ENCODE data around the gene LOXHD1. TPM values are rescaled to one million over a fixed set of nuclear protein-coding genes. Genes with fewer than 3 reads are reported as not detected.

LOXHD1 gene
- total RNA-seq, 4 donors from 2014 or later: 0.41 TPM; not detected in 3

DNA sequence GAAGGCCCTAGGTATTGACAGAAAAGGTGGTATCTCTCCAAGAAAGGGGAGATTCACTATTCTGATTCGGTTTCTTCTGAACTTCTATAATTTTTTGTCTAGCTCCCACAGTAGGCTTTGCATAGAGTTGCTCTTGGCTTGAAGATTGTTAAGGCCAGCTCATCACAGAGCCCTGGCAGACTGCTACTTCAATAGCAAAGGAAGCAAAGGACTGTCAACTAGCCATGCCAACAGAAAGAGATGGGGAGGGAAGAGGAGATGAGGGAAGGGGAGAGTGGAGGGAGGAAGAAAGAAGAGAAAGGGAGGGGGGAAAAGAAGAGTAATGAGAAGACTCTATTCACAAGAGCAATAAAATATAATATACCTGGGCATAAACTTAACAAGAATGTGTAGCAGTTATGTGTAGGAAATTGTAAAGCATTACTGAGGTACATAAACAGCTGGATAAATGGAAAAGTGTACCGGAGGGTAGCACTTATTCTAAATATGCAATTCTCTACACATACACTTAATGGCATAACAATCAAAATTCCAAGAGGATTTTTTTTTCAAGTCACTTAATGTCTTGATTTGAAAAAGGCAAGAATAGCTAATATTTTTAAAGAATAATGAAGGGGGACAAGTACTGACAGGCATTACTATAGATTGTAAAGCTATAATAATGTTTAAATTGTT lies 102.5 kb downstream of the LOXHD1 start:
- no peak overlapping the region for H3K4me3 ChIP-seq
- in situ Hi-C loops (cut with MboI; ENCODE audit: low sequenced_read_pairs in 4 of 4): no loop called here
- H3K27ac ChIP-seq: no peak overlapping the region
- ATAC-seq: no peak
- TF ChIP-seq, protein P1, sequence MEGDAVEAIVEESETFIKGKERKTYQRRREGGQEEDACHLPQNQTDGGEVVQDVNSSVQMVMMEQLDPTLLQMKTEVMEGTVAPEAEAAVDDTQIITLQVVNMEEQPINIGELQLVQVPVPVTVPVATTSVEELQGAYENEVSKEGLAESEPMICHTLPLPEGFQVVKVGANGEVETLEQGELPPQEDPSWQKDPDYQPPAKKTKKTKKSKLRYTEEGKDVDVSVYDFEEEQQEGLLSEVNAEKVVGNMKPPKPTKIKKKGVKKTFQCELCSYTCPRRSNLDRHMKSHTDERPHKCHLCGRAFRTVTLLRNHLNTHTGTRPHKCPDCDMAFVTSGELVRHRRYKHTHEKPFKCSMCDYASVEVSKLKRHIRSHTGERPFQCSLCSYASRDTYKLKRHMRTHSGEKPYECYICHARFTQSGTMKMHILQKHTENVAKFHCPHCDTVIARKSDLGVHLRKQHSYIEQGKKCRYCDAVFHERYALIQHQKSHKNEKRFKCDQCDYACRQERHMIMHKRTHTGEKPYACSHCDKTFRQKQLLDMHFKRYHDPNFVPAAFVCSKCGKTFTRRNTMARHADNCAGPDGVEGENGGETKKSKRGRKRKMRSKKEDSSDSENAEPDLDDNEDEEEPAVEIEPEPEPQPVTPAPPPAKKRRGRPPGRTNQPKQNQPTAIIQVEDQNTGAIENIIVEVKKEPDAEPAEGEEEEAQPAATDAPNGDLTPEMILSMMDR (IDR thresholded peaks at IDR 0.05 in 4 of 5, conservative IDR thresholded peaks at IDR 0.05 in 1 of 5): no peak
- TF ChIP-seq POLR2A (IDR thresholded peaks at IDR 0.05): no peak
- intact Hi-C loops (cut with DNase I; ENCODE audit: low total_unique reads): no loop called here
- H3K9me3 ChIP-seq: no peaks in the 10 kb centered on the region
- H3K4me1 ChIP-seq: no peaks in the 10 kb centered on the region
- no peaks in the 10 kb centered on the region for H3K27me3 ChIP-seq
- DNase-seq: no peak
- no peaks in the 10 kb centered on the region for H3K36me3 ChIP-seq

DNA sequence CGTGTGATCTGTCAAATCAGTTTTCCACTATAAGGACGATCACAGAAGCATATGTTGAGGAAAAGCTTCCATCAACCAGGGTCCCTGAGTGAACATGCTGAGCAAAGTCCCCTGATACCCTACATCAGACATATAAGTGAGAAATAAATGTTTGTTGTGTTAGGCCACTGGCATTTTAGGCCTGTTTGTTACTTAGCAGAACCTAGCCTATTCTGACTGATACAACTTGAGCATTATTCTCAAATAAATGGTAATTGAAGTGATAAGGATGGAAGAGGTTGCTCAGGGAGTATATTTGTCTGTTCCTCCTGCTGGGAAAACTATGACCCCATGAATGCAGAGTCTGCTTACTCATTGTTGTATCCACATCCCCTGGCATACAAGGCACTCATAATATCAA lies 106.4 kb downstream of the LOXHD1 start:
- no peaks in the 10 kb centered on the region for H3K9me3 ChIP-seq
- intact Hi-C loops (cut with DNase I; ENCODE audit: low total_unique reads) (no loop called here), in situ Hi-C loops (cut with MboI; ENCODE audit: low sequenced_read_pairs in 4 of 4) (no loop called here)
- no peaks in the 10 kb centered on the region for H3K4me1 ChIP-seq
- H3K27me3 ChIP-seq: no peaks in the 10 kb centered on the region
- H3K36me3 ChIP-seq: no peaks in the 10 kb centered on the region
- H3K4me3 ChIP-seq: no peak overlapping the region
- H3K27ac ChIP-seq: no peak overlapping the region
- TF ChIP-seq POLR2A (IDR thresholded peaks at IDR 0.05): no peak
- TF ChIP-seq, protein P1 (IDR thresholded peaks at IDR 0.05 in 4 of 5, conservative IDR thresholded peaks at IDR 0.05 in 1 of 5): no peak
- DNase-seq (no peak), ATAC-seq (no peak)

DNA sequence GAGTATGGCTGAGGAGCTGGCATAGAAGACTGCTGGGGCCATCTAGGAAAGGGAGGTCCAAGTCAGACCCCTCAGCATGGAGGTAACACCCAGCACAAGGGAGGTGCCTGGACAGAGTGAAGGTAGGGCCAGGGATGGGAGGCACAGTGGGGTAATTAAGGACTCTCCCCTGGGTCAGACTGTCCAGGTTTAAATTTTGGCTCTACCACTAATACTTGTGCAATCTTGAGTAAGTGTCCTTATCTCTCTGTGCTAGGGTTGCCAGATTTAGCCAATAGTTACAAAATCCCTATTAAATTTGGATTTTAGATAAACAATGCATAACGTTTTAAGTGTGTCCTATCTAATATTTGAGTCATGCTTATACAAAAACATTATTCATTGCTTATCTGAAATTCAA lies 109.5 kb downstream of the LOXHD1 start:
- no peak for ATAC-seq
- Histone ChIP-seq H3K4me1 (no peaks in the 10 kb centered on the region), H3K4me3 (no peak overlapping the region), H3K9me3 (no peaks in the 10 kb centered on the region), H3K27me3 (no peaks in the 10 kb centered on the region), H3K36me3 (no peaks in the 10 kb centered on the region), H3K27ac (no peak overlapping the region)
- DNase-seq: no peak
- TF ChIP-seq, protein P1 (IDR thresholded peaks at IDR 0.05 in 4 of 5, conservative IDR thresholded peaks at IDR 0.05 in 1 of 5): no peak
- no peak for TF ChIP-seq POLR2A (IDR thresholded peaks at IDR 0.05)
- intact Hi-C loops (cut with DNase I; ENCODE audit: low total_unique reads) (no loop called here), in situ Hi-C loops (cut with MboI; ENCODE audit: low sequenced_read_pairs in 4 of 4) (no loop called here)

DNA sequence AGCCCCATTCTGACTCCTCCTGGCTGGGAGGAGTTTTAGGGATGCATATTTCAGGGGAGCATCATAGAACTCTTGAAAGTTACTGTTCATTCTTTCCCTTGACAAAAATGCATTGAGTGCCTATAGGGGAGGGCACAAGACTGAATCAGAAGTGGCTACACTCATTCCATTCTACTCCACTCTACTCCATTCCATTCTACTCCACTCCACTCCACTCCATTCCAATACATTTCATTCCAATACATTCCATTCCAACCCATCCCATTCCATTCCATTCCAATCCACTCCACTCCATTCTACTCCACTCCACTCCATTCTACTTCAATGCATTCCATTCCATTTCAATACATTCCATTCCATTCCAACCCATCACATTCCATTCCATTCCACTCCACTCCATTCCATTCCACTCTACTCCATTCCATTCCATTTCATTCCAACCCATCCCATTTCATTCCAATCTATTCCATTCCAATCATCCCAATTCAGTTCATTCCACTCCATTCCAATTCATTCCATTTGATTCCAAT lies 110.8 kb downstream of the LOXHD1 start:
- in situ Hi-C loops (cut with MboI; ENCODE audit: low sequenced_read_pairs in 4 of 4): no loop called here
- no peak for DNase-seq
- H3K4me3 ChIP-seq: no peak overlapping the region
- no peaks in the 10 kb centered on the region for H3K36me3 ChIP-seq
- intact Hi-C loops (cut with DNase I; ENCODE audit: low total_unique reads): no loop called here
- no peak for ATAC-seq
- H3K27me3 ChIP-seq: no peaks in the 10 kb centered on the region
- TF ChIP-seq, protein P1 (IDR thresholded peaks at IDR 0.05 in 4 of 5, conservative IDR thresholded peaks at IDR 0.05 in 1 of 5): no peak
- no peak for TF ChIP-seq POLR2A (IDR thresholded peaks at IDR 0.05)
- no peaks in the 10 kb centered on the region for H3K9me3 ChIP-seq
- H3K27ac ChIP-seq: no peak overlapping the region
- no peaks in the 10 kb centered on the region for H3K4me1 ChIP-seq

Data from gastrocnemius medialis (tissue), 4 donors.